COR-L47 (cell line): ENCODE data around the gene HOXD12.

Source experiments
- DNase-seq: peaks from one replicate; lab custom pipeline; 2025; lab: John Stamatoyannopoulos, UW

HOXD12 gene

DNA sequence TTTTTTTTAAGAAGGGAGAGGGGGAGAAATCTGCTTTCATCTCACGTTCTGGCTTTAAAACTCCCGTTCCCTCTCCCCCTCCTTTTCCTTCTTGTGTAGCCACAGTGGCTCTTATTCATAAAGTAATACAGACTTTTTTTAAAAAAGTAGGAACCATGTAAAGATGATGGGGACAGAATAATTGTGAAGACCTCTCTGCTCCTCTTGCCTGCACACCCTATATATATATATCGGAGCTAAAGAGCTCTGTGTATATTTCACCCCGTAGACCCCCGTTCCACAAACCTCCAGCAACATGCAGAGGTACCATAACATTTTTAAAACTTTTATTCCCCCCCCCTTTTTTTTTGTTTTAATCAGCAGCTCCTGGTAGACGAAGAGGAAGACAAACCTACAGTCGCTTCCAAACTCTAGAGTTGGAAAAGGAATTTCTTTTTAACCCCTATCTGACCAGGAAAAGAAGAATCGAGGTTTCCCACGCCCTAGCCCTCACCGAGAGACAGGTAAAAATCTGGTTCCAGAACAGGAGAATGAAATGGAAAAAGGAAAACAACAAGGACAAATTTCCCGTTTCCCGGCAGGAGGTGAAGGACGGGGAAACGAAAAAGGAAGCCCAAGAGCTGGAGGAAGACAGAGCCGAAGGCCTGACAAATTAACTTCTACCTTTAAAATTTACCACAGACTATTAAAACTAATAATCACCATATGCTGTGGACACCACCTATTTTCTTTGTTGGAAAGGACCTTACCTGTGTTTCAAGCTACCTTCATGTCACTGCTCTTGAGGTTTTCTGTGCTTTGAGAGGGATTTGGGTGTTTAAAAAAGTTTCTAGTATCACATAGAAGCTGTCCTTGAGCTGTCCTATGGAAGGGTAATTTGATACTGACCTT is 31.6 kb downstream of the HOXD12 start:
- DNase-seq: no peak

DNA sequence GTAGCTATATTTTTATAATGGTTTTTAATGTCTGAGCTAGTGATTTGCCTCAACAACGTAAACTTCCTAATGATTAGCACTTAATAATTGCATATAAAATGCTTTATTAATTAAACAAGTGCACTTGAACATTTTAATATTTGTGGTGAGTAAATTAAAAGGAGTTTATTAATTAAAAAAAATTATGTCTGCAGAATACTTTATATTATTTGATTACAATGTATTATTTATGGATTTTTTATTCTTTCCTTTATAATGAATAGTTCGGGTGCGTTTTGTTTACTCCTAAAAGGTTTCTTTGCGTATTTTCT is 32.2 kb downstream of the HOXD12 start:
- DNase-seq: no peak

DNA sequence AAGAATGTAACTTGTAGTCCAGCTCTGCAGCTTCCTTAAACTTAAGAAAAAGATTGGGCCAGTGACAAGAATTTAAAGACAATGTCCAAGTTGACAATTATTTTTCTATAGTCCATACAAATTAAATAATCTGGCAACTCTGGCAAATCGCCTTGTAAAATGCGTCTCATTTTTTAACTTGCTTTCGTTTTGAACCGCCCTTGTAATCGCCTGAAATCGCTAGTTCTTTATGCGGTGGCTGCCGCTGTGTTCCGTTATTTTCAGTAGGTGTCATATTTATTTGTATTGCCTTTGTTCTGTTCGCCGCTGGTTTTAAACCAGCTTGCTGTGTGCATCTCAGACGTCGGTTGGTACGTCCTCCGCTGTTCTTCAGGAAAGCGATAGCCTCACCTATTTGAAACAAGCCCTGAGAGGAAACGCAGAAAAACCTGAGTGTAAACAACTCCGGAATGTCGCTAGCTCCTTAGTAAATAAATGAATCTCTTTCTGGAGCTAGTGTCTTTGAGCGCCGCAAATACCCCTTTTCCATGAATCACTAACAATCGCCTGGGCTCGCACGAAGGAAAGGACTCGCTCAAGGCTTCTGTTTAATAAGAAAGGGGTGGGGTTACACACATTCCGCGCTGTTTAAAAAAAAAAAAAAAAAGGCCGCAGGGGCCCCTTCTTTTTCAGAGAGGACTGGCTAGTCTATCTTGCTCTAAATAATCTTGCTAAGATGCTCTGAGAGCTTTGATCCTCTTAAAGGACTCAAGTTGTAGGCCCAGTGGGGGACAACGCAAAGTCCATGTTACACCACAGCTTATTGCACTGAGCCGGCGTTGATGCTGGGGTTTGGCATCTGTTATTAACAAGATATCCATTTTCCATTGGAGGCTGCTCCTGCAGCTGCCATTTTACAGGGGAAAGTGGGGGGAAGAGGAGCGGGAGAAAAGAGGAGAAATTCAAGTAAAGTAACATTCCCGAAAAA is 32.9 kb downstream of the HOXD12 start:
- no peak for DNase-seq

DNA sequence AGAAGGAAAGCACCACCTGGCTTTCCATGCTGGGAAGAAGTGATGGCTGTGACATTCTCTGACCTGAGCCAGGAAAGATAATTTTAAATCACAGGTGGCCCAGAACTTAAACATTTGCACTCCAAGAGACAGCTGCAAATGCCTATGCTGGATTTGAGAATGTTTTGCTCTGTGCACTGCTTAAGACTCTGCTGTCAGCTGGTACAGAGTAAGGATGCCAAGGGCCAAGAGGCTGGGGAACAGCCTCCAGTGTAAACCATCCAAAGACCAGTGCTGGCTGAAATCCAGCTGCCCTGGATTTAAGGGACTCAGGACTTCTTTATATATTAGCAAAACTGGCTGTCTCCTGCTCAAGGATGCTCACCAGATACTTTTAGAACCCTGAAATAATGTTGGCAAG is 33.8 kb downstream of the HOXD12 start:
- DNase-seq: no peak

DNA sequence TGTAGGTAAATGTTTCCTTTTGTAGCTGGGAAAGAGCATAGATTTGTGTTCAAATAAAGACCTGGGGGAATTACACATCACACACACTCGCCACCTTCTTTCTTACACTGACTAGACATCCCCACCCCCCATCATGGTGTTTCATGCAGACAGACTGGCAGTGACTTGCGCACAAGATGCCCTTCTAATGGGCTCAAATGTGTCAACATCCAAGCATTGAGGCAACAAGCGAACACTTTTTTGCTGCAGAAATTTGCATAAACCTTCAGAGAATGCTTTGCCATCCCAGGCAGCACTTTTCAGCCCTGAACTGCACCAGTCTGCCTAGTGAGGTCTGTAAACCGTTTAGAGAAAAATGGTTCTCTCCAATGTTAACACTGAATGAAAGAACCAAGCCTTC is 34.4 kb downstream of the HOXD12 start:
- no peak for DNase-seq

DNA sequence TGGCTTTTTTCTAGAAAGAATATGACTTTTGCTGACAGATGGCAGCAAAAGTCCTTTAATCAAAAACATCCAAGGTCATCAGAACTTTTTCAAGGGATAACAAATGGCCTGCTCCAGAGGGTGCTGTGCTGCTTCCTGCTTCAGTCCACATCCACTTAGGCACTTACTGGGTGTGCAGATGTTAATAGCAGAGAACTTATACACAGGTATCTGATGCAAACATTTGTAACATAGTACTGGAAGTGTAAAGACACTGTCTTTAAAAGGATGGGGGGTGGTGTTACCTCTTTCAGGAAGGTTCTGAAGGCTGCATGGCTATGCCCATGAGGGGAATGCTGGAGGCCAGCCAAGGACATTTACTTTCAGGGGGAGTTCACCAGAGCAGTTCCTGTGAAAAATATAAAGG is 35.4 kb downstream of the HOXD12 start:
- no peak for DNase-seq

DNA sequence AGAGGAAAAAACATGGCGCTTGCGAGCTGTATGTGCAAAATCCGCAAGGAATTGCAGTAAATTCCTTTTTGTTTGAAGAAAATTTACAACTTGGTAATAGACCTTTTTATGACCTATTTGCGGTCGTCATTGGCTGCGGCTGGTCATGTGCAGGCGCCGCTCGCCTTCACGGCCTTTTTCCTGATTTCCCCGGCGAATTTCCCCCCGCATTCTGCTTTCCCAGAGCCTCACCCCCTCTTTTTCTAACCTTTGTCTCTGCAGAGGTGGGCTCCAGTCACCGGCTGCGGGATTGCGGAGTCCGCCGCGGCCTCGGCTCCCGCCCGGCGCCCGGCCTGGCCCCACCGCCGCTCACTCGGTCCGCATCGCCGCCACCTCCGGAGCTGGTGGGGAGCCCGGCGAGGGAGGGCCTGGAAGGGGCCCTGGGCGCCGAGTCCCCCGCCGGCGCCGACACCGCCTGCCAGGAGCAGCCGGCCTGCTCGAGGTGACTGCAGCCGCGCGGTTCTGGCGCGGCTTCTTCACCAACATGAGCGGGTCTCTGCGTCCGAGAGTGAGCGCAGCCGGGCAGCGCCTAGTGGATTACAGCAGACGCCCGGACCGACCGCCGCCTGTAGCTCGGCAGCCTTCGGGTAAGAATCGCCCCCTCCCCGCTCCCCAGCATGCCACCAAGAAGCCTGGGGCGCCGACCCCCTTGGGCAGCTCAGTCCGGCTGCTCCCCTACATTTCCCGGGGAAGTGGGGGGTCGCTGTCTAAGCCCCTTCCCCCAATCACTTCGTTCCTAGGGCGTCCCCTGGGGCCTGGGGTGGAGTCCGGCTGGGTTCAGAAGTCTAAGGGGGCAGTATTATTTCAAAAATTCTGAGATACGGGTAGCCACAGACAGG is 37.0 kb downstream of the HOXD12 start:
- no peak for DNase-seq

DNA sequence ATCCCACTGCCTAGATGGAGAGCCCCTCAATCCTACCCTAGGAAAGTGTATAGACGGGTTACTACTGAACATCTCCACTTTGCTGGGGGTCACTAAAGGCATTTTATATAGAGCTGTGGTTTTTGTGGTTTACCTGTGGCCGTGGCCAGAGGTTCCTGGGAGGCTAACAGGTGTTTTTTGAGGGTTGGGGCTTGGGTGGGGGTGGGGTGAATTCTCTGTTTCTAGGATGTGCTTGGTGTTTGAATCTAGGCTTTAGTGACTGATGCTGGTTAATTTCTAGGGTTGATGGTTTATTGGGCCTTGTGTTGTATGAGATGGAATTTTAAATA is 37.6 kb downstream of the HOXD12 start:
- no peak for DNase-seq

DNA sequence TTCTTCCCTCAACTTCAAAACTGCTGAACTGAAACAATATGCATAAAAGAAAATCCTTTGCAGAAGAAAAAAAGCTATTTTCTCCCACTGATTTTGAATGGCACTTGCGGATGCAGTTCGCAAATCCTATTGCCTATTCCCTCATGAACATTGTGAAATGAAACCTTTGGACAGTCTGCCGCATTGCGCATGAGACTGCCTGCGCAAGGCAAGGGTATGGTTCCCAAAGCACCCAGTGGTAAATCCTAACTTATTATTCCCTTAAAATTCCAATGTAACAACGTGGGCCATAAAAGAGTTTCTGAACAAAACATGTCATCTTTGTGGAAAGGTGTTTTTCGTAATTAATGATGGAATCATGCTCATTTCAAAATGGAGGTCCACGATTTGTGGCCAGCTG is 38.3 kb downstream of the HOXD12 start:
- DNase-seq: no peak

DNA sequence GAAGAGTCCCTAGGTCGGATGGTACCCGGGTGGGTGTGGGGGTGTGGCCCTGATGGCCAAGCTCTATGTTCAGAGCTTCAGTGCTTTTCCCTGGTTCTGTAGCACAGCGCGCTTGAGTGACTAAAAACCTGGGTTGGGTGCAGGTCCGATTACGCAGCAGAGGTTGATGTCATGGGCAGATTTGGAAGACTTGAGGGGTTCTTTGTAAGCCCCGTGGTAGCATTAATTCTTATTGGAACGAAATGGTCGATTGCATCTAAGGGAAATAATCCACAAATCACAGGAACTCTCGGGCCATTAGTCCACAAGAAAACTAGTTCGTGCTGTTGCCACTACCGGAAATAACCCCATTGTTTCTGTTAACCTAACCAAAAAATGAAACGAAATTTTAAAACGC is 38.9 kb downstream of the HOXD12 start:
- DNase-seq: no peak

DNA sequence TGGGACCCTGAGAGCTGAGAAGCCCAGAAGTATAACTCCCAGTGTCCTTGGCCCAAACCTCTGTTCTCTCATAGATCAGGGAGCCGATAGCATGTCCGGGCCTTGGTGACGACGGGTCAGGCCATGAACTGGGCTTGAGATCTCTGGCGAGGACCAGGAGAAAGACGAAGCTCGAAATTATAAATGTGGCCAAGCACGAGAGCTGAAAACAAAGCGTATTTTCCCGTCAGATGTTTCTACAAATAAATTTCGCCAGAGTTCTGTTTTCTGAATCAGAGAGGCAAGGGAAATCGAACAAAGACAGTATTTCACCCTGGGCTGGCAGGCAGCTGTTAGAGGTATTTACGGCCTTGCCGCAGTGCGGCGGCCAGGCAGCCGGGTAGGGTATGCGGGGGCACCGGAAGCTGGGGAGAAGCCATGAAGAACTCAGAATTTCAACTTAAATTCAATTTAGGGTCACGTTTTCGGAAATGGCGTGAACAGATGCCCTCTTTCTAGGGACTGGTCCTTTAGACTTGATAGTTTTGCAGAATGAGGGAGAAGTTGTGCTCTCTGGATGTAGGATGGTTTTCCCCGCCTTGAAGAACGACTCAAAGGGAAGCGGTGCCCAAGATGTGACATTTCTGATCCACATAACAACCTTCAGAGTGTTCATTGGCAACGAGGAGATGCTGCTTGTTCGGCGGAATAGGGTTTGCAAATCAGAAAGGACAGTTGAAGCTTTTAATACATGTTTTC is 39.5 kb downstream of the HOXD12 start:
- no peak for DNase-seq

DNA sequence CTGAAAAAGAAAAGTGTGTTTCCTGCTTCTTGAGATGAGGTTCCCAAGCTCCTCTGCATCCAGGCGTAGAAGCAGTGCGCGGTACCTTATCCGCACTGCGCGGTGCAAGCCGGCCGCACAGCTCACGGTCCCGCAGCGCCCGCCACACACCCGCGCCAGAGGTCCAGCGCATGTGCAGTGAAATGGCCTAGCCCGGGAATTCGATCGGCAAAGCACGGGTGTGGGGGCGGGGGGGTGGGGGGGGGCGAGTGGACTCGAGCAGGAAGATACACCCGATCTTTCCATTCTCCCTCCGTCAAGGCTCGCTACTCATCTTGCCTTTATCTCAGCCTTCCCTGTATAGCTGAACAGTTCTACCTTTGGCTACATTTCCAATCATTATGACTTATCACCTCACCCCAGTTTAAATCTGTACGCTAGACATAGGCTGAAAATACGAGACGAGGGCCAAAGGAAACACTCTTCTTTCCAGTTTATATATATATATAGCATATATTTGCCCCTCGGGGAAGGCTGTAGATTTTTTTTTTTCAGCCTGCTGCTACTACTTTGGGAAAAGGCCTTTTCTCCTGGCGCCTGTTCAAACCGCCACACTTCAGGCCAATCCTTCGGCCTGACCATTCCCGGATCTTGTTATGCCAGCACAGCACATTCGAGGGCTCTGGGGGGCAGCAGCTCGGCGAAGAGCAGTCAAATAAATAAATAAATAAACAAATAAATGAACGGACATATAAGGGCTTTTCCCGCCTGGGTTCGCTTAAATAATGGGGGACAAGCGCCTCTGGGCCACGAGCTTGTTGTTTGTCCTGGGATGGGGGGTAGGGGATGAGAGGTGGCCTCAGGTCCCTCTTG is 40.3 kb downstream of the HOXD12 start:
- no peak for DNase-seq

DNA sequence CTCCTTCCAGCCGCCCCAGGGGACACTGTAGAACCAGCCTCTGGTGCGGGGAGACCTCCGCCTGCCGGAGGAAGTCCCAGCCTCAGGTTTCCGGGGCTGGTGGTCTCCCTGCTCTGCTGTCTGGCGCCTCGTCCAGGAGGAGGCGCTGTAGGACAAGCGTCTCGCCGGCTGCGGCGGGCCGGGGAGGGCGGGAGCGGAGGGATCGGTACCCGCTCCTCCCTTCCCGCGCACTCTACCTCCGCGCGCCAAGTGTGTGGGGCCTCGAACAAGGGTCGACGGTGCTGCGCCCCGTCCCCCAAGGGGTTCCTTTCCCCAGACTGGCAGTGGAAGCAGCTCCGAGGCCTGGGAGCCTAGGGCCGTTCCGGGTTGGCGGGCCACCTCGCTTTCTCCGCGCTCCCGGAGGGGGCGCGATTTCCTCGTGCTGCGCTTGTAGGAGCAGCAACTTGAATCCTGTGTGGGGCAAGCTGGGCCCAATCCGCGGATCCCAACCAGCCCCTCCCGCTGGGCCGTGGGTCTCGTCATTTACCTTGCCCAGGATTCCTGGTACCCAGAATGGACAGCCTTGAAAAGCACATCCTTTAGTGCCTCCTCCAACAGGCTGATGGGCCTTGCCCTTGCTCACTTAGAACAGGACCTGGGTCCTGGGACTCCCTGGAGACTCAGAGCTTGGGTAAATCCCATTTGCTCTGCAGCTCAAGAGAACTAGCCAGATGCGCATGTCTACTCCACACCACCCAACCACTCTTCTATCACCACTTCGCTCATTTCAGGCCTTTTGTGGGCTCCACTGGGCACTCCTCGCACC is 41.1 kb downstream of the HOXD12 start:
- peak; percentile 76 for DNase-seq

DNA sequence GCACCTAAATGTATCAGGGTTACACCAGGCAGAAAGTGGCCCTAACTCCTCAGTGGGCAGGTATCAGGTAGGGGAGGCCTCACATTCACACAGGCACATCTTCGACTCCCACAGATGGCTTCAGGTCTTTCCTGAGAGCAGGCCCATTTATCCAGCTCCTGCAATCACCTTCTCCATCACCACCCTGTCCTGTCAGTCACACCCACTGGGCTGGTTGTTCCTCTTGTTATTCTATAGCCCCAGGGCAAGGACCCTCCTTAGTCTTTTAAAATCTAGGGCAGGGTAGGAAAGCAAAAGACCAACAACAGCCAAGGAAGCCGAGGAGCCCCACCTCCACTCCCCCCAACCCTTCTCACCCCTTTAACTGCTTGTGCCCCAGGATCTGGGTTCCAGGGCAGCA is 42.7 kb downstream of the HOXD12 start:
- no peak for DNase-seq

DNA sequence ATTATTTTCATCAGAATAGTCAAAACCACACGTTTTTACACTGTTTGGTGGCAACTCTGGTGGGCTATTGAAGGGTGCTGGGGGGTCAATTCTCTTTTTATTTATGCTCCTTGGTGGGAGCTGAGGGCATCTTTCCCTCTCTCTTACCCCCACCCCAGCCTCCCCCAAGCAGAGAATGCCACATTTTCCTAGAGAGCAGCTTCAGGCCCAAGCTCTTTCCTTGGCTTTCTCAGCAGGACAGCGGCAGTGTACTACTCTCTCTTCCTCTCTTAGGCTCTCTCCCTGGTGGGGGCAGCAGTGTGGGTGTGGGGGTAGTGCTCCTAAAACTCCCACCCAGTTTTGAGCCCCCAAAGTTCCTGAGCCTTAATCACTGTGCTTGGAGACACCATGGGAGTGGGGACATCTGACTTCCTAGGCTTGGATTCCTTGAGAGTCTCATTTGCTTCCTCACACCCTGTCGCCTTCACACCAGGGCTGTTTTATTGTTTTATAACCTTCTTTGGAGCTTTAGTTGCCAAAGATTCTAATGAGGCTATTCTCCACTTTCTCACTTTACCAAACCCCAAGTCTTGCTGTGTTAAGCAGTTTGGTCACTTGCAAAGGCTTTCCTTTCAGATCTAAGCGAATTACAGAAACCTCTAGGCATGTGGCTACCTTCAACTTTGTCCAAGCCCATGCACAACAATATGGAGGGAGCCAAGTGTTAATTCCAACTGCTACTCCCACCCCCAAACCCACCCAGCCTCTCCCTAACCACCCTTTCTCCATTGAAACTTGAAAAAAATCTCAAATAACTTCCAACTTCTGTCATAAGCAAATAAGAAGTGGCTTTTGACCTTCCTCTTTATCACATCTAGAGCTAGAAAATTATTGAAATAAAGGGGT is 45.7 kb downstream of the HOXD12 start:
- DNase-seq: no peak

DNA sequence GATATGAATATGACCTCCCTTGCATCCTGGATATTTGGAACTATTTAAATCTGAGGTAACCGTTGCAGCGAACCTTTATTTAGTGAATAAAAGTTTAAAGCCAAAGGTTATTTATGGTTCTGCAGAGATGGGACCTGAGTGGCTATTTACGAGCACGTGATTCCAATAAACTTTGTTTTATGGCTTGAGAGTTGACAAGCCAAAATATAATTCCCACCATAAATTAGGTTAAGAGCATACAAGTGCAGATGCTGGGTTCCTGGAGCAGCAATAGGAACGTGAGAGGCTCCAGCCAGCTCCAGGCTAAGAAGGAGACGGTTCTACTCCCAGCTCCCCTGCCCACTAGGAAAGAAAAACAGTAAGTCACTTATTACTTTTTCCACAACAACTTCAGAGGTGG is 46.5 kb downstream of the HOXD12 start:
- DNase-seq: no peak

DNA sequence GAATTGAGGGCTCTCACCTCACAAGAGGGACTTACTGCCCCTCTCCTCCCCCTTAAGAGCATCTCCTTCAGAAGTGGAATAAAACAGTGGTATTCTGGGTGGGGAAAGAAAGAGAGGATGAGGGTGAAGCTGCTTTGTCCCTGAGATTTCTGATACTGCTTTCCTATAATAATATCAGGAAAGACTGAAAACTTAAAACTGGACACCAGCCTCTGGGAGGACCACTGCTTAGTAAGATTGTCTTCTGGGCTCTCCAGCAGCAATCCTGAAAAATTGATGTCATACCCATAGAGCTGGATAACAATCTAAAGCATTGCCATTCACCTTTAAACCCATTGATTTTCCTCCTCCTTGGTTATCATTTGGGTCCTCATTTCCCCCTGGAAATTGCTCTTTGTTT is 47.0 kb downstream of the HOXD12 start:
- no peak for DNase-seq

DNA sequence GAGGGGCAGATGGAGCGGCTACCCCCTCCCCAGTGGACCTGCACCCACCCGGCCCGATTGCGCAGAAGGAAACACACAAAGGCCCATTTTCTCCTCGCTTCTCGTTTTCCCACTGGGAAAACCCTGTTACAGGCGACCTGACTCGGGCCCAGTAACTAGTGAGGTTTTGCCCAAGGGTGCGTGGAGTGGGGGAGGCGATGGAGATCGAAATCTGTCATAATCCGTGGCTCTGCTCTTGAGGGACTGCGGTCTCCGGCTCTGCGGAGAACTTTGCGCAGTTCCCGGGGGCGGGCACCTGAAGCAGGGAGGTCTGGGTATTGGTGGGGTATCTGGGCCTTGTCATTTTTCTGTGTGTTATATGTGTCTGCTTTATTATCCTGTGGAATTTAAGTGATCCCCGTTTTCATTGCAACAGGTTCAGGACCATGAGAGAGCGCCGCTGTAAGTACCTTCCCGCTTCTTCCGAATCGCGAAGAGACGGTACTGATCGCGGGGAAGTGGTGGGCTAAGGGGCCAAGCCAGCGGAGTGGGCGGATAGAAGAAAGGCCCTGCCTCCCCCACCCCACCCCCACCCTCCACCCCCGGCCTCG is 47.7 kb downstream of the HOXD12 start:
- DNase-seq: no peak
